ENCODE data around the gene COPA.
"Not testable (repeated sequence)": the region's sequence is repeated elsewhere in the genome, so short reads cannot be mapped to it uniquely, and the experiment has no call there.

COPA gene

DNA sequence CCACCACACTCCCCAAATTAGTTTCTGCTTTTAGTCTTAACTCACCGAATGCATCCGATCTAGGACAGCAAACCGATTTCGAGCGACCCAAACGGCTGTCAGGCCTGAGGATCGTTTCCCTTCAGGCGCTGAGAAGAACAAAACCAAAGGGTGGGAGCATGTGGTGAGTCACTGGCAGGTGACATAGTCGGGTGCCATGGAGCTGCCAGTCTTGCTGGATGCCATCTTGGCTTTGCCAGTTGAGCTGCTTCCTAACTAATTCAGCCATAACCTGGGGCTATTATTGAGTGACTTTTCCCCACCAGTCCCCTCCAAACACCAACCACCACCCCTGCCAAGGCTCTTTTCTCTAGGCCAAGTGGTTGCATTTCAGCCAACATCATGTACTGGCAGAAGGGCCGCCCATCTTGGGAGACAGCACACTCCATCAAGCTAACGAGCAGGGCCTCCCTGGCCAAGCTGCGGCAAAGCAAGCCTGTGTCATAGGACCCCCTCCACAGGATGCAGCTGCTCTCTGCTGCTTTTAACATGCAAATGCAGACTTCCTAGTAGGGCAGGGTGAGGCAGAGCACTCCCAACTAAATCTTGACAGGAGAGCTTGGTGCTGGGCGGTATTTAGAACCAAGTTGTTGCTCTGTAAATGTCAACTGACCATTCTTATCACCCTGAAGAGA, 35.8 kb downstream of the COPA start:
- Histone ChIP-seq H3K36me3 (ENCODE audit: insufficient read depth, insufficient read length, low read length) (peaks cover 91% of the 10 kb centered on the region), H3K9ac (ENCODE audit: insufficient read length, low read depth) (no peak overlapping the region), H3K9me3 (ENCODE audit: insufficient read depth, low read length) (no peaks in the 10 kb centered on the region), H3K27me3 (ENCODE audit: insufficient read depth, insufficient read length) (no peaks in the 10 kb centered on the region), H3K4me1 (ENCODE audit: insufficient read depth, insufficient read length) (peaks cover 9% of the 10 kb centered on the region), H3K4me3 (ENCODE audit: insufficient read length, low read depth) (no peak overlapping the region)
- TF ChIP-seq SUZ12 (IDR thresholded peaks at IDR 0.05; ENCODE audit: extremely low read depth, insufficient read depth, insufficient read length) (no peak), YY1 (IDR thresholded peaks at IDR 0.05; ENCODE audit: insufficient read depth, insufficient read length) (no peak), ZNF274 (IDR thresholded peaks at IDR 0.05; ENCODE audit: low read depth, low read length) (no peak)
- peak; percentile 89 for DNase-seq (ENCODE audit: low read depth, low spot score)

DNA sequence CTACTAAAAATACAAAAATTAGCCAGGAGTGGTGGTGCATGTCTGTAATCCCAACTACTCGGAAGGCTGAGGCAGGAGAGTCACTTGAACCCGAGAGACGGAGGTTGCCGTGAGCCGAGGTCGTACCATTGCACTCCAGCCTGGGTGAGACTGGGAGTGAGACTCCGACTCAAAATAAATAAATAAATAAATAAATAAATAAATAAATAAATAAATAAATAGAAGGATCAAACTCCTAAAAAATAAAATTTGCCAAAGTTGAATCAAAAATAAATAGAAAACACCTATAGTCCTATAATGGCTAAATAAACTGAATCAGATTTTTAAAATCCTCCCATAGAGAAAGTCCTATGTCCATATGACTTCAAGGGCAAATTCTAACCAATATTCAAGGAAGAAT, 42.9 kb downstream of the COPA start:
- Histone ChIP-seq H3K9ac (ENCODE audit: insufficient read length, low read depth) (no peak overlapping the region), H3K9me3 (ENCODE audit: insufficient read depth, low read length) (no peaks in the 10 kb centered on the region), H3K36me3 (ENCODE audit: insufficient read depth, insufficient read length, low read length) (peaks cover 93% of the 10 kb centered on the region), H3K4me3 (ENCODE audit: insufficient read length, low read depth) (no peak overlapping the region), H3K4me1 (ENCODE audit: insufficient read depth, insufficient read length) (no peaks in the 10 kb centered on the region), H3K27me3 (ENCODE audit: insufficient read depth, insufficient read length) (no peaks in the 10 kb centered on the region)
- TF ChIP-seq ZNF274 (IDR thresholded peaks at IDR 0.05; ENCODE audit: low read depth, low read length) (no peak), SUZ12 (IDR thresholded peaks at IDR 0.05; ENCODE audit: extremely low read depth, insufficient read depth, insufficient read length) (no peak), YY1 (IDR thresholded peaks at IDR 0.05; ENCODE audit: insufficient read depth, insufficient read length) (no peak)
- DNase-seq (ENCODE audit: low read depth, low spot score), result no peak

DNA sequence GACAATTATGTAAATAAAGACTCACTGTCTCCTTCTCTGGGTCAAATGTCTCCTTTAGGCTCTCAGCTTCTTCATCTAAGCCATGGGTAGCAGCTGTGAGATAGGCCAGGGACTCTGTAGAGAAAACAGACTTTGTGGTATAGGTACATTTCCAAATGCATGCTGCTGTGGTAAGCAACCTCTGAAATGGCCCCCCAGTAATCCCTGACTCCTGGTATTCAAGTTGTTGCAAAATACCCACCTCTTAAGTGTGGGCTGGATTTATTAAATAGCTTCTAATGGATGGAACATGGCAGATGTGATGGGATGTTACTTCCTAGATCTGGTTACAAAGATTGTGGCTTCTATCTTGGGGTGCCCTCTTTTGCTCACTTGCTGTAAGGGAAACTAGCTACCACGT, 47.0 kb downstream of the COPA start:
- Histone ChIP-seq H3K4me3 (ENCODE audit: insufficient read length, low read depth) (no peak overlapping the region), H3K9me3 (ENCODE audit: insufficient read depth, low read length) (no peaks in the 10 kb centered on the region), H3K36me3 (ENCODE audit: insufficient read depth, insufficient read length, low read length) (peaks cover 98% of the 10 kb centered on the region), H3K27me3 (ENCODE audit: insufficient read depth, insufficient read length) (no peaks in the 10 kb centered on the region), H3K4me1 (ENCODE audit: insufficient read depth, insufficient read length) (peaks cover 5% of the 10 kb centered on the region), H3K9ac (ENCODE audit: insufficient read length, low read depth) (no peak overlapping the region)
- DNase-seq (ENCODE audit: low read depth, low spot score), result no peak
- TF ChIP-seq ZNF274 (IDR thresholded peaks at IDR 0.05; ENCODE audit: low read depth, low read length) (no peak), YY1 (IDR thresholded peaks at IDR 0.05; ENCODE audit: insufficient read depth, insufficient read length) (no peak), SUZ12 (IDR thresholded peaks at IDR 0.05; ENCODE audit: extremely low read depth, insufficient read depth, insufficient read length) (no peak)

DNA sequence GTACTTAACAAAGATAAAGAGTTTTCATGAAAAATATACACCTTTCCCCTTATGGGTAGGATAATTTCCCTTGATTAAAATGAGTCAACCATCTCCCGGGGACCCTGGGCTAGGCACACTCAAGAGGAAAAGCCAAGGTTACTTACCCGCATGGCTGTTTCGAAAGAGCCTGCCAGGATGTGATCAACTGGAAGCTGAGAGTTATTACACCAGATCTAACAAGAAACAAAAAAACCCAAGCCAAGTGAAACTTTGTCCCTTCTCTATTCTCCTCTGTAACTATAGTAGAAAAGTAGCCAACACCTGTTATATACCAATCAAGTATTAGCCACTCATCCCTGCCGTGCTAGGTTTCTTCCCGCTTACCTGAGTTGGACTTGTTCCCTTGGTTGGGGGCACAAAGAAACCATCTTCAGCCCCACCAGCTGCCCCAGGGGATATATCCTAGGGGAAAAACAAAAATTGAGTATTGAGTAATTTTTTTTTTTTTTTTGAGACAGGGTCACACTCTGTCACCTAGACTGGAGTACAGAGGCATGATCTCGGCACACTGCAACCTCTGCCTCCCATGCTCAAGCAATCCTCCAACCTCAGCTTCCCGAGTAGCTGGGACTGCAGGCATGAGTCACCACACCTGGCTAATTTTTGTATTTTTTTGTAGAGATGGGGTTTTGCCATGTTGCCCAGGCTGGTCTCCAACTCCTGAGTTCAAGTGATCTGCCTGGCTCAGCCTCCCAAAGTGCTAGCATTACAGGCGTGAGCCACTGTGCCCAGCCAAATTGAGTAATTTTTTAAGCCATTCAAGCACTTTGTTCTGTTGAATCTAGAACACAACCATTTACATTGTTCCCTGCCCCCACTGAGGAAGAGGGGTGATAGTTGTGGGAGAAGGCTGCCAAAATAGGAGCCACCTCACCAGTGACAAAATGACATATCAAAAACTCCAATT, 49.8 kb downstream of the COPA start:
- Histone ChIP-seq H3K27me3 (ENCODE audit: insufficient read depth, insufficient read length) (no peaks in the 10 kb centered on the region), H3K36me3 (ENCODE audit: insufficient read depth, insufficient read length, low read length) (peaks cover 99% of the 10 kb centered on the region), H3K4me3 (ENCODE audit: insufficient read length, low read depth) (no peak overlapping the region), H3K9me3 (ENCODE audit: insufficient read depth, low read length) (no peaks in the 10 kb centered on the region), H3K9ac (ENCODE audit: insufficient read length, low read depth) (no peak overlapping the region), H3K4me1 (ENCODE audit: insufficient read depth, insufficient read length) (peaks cover 5% of the 10 kb centered on the region)
- no peak for TF ChIP-seq ZNF274 (IDR thresholded peaks at IDR 0.05; ENCODE audit: low read depth, low read length)
- TF ChIP-seq SUZ12 (IDR thresholded peaks at IDR 0.05; ENCODE audit: extremely low read depth, insufficient read depth, insufficient read length), result no peak
- no peak for TF ChIP-seq YY1 (IDR thresholded peaks at IDR 0.05; ENCODE audit: insufficient read depth, insufficient read length)
- DNase-seq (ENCODE audit: low read depth, low spot score), result no peak

DNA sequence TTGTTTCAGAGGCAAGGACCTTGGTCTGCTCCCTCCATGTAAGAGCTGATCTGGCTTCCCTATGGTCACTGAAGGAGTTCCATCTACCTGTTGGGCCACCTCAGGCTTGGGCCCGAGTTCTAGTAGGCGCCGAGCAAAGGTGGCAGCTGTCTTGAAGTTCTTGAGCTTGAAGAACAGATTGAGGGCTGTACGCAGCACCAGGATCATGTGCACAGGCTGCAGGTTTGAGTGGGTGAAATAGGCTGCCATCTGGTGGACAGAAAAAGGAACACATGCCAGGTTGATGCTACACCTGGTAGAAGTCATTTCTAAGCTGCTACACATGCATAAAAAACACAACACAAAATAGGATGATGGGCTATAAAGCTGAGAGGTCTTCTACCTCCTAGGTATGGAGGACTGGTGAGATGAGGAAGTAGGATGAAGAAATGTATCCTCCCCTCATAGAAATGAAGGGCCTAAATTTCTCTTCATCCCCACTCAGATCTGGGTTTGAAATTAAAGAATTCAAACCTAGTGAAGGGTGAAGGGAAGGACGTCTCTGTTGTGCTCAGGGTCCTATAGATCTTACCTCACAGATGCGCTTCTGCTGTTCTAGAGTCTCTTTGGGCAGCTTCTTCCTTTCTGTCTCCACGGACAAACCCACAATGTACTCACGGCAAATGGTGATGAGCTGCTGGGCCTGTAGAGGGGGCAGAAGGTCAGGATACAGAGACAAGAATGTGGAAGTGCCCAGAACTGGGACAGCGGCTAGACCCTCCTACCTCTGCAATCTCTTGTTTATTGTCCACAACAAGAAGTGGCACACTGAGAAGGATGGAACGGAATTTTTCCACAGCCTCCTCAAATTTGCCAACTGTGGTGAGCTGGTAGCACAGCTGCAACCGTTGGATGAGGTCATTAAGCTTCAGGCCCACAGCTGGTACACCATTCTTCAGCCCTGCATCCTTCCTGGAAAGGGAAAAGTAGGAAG, 51.5 kb downstream of the COPA start:
- Histone ChIP-seq H3K9me3 (ENCODE audit: insufficient read depth, low read length) (no peaks in the 10 kb centered on the region), H3K9ac (ENCODE audit: insufficient read length, low read depth) (no peak overlapping the region), H3K4me3 (ENCODE audit: insufficient read length, low read depth) (no peak overlapping the region), H3K4me1 (ENCODE audit: insufficient read depth, insufficient read length) (peaks cover 5% of the 10 kb centered on the region), H3K36me3 (ENCODE audit: insufficient read depth, insufficient read length, low read length) (peaks cover 87% of the 10 kb centered on the region), H3K27me3 (ENCODE audit: insufficient read depth, insufficient read length) (no peaks in the 10 kb centered on the region)
- DNase-seq (ENCODE audit: low read depth, low spot score), result peak; percentile 55
- TF ChIP-seq YY1 (IDR thresholded peaks at IDR 0.05; ENCODE audit: insufficient read depth, insufficient read length) (no peak), ZNF274 (IDR thresholded peaks at IDR 0.05; ENCODE audit: low read depth, low read length) (no peak), SUZ12 (IDR thresholded peaks at IDR 0.05; ENCODE audit: extremely low read depth, insufficient read depth, insufficient read length) (no peak)

DNA sequence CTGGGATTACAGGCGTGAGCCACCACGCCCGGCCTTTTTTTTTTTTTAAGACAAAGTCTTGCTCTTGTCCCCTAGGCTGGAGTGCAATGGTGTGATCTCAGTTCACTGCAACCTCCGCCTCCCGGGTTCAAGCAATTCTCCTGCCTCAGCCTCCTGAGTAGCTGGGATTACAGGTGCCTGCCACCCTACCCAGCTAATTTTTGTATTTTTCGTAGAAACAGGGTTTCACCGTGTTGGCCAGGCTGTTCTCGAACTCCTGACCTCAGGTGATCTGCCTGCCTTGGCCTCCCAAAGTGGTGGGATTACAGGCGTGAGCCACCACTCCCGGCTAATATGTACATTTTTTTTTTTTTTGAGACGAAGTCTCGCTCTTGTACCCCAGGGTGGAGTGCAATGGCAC, 55.3 kb downstream of the COPA start:
- peaks cover 58% of the 10 kb centered on the region for H3K36me3 ChIP-seq (ENCODE audit: insufficient read depth, insufficient read length, low read length)

More for the DNA sequence above, 55.3 kb downstream of the COPA start:
- DNase-seq (ENCODE audit: low read depth, low spot score); H3K4me1 ChIP-seq (ENCODE audit: insufficient read depth, insufficient read length); H3K4me3 ChIP-seq (ENCODE audit: insufficient read length, low read depth); H3K27me3 ChIP-seq (ENCODE audit: insufficient read depth, insufficient read length); H3K9me3 ChIP-seq (ENCODE audit: insufficient read depth, low read length); H3K9ac ChIP-seq (ENCODE audit: insufficient read length, low read depth): not testable (repeated sequence)
